Neural cell (in vitro differentiated cells): ENCODE results near the gene TRAPPC1. TPM values are rescaled to one million over a fixed set of nuclear protein-coding genes. Genes with fewer than 3 reads are reported as not detected.

Source experiments
- H2AFZ ChIP-seq: fragments of 200-600, 300-800 bp; sonication (generic), shearing (Covaris generic); 2 replicates; pipeline ENCODE4 v1.6.0; 2014; ENCODE audit warnings: low read depth, mild to moderate bottlenecking, antibody characterized with exemption, low read length, moderate library complexity
- H3F3A ChIP-seq: fragments of 200-600 bp; shearing (Covaris generic); 2 replicates; pipeline ENCODE4 v1.6.1; 2016; ENCODE audit warnings: mild to moderate bottlenecking, moderate library complexity, mixed read lengths, antibody characterized with exemption, low read length; ENCODE audit not compliant: insufficient read depth, poor library complexity, severe bottlenecking
- H3K27ac ChIP-seq: fragments of 200-600, 300-800 bp; sonication (generic), shearing (Covaris generic); 2 replicates; pipeline ENCODE4 v1.5.1; 2014; ENCODE audit warnings: mild to moderate bottlenecking, low read length, moderate library complexity
- H3K27me3 ChIP-seq: fragments of 300-800, 200-600 bp; sonication (generic), shearing (Covaris generic); 2 replicates; pipeline ENCODE4 v1.6.0; 2014; ENCODE audit warnings: mild to moderate bottlenecking, low read depth, low read length, moderate library complexity; ENCODE audit not compliant: insufficient read depth
- H3K36me3 ChIP-seq: fragments of 300-800, 200-600 bp; sonication (generic), shearing (Covaris generic); 2 replicates; pipeline ENCODE4 v1.5.1; 2014; ENCODE audit warnings: mild to moderate bottlenecking, antibody characterized with exemption, low read length, moderate library complexity; ENCODE audit not compliant: insufficient read depth
- H3K4me2 ChIP-seq: fragments of 300-800, 200-600 bp; sonication (generic), shearing (Covaris generic); 2 replicates; pipeline ENCODE4 v1.6.0; 2014; ENCODE audit warnings: mild to moderate bottlenecking, low read length
- H3K4me3 ChIP-seq: fragments of 300-800, 200-600 bp; sonication (generic), shearing (Covaris generic); 2 replicates; pipeline ENCODE4 v1.5.1; 2014; ENCODE audit warnings: mild to moderate bottlenecking, low read length, moderate library complexity
- H3K79me2 ChIP-seq: fragments of 200-600 bp; shearing (Covaris generic); replicated peaks from 2 replicates; pipeline ENCODE4 v1.6.0; 2014; ENCODE audit warnings: mild to moderate bottlenecking, low read length, moderate library complexity; ENCODE audit not compliant: insufficient read depth
- H3K9ac ChIP-seq: fragments of 300-800, 200-600 bp; sonication (generic), shearing (Covaris generic); 2 replicates; pipeline ENCODE4 v1.6.1; 2016; ENCODE audit warnings: mild to moderate bottlenecking, low read length, mixed read lengths
- H3K9me2 ChIP-seq: fragments of 200-600 bp; shearing (Covaris generic); 2 replicates; pipeline ENCODE4 v1.6.1; 2016; ENCODE audit warnings: mild to moderate bottlenecking, low read length, mixed read lengths; ENCODE audit not compliant: insufficient read depth
- H3K9me3 ChIP-seq: fragments of 200-600, 300-800 bp; sonication (generic), shearing (Covaris generic); 2 replicates; pipeline ENCODE4 v1.6.1; 2016; ENCODE audit warnings: mild to moderate bottlenecking, mixed run types, low read length, moderate library complexity, mixed read lengths
- H4K20me1 ChIP-seq: fragments of 200-600 bp; shearing (Covaris generic); 2 replicates; pipeline ENCODE4 v1.6.1; 2016; ENCODE audit warnings: mild to moderate bottlenecking, mixed run types; ENCODE audit not compliant: insufficient read depth
- CTCF ChIP-seq: fragments of 450-650 bp; IDR thresholded peaks from 2 replicates; pipeline ENCODE4 v1.5.1; 2014; ENCODE audit warnings: antibody characterized with exemption, mild to moderate bottlenecking, moderate library complexity; ENCODE audit not compliant: poor library complexity, severe bottlenecking
- EP300 ChIP-seq: fragments of 450-650 bp; conservative IDR thresholded peaks from 2 replicates; pipeline ENCODE4 v1.6.1; 2014; ENCODE audit warnings: antibody characterized with exemption, mild to moderate bottlenecking, moderate library complexity; ENCODE audit not compliant: poor library complexity, severe bottlenecking
- EZH2 ChIP-seq: fragments of 200-600, 300-800 bp; shearing (Covaris generic), sonication (generic); IDR thresholded peaks from 2 replicates; pipeline ENCODE4 v1.6.1; 2014; ENCODE audit warnings: antibody characterized with exemption, low read length, borderline replicate concordance, mild to moderate bottlenecking; ENCODE audit not compliant: insufficient read depth, poor library complexity, severe bottlenecking
- MXI1 ChIP-seq: fragments of 450-650 bp; conservative IDR thresholded peaks from 2 replicates; pipeline ENCODE4 v1.6.1; 2014; ENCODE audit warnings: antibody characterized with exemption, mild to moderate bottlenecking; ENCODE audit not compliant: poor library complexity, severe bottlenecking
- POLR2AphosphoS5 ChIP-seq: IDR thresholded peaks from 2 replicates; pipeline ENCODE4 v1.6.1; 2012
- RAD21 ChIP-seq: fragments of 450-650 bp; conservative IDR thresholded peaks from 2 replicates; pipeline ENCODE4 v1.6.1; 2014; ENCODE audit warnings: antibody characterized with exemption, mild to moderate bottlenecking, moderate library complexity
- REST ChIP-seq: IDR thresholded peaks from 2 replicates; pipeline ENCODE4 v1.6.1; 2012; ENCODE audit warnings: borderline replicate concordance
- SMC3 ChIP-seq: fragments of 450-650 bp; conservative IDR thresholded peaks from 2 replicates; pipeline ENCODE4 v1.6.1; 2014; ENCODE audit warnings: antibody characterized with exemption, mild to moderate bottlenecking, moderate library complexity; ENCODE audit not compliant: poor library complexity
- TAF1 ChIP-seq: IDR thresholded peaks from 2 replicates; pipeline ENCODE4 v1.6.1; 2012; ENCODE audit warnings: low read depth
- polyA plus RNA-seq: library from polyadenylated mRNA; depleted of rRNA; stranded (reverse); fragments of >200 nt; gene quantifications from 2 replicates; pipeline ENCODE4 v1.2.3, GENCODE V29; 2014

TRAPPC1 gene
- polyA plus RNA-seq, 1 donor from 2014 or later, result 34.0 TPM

DNA sequence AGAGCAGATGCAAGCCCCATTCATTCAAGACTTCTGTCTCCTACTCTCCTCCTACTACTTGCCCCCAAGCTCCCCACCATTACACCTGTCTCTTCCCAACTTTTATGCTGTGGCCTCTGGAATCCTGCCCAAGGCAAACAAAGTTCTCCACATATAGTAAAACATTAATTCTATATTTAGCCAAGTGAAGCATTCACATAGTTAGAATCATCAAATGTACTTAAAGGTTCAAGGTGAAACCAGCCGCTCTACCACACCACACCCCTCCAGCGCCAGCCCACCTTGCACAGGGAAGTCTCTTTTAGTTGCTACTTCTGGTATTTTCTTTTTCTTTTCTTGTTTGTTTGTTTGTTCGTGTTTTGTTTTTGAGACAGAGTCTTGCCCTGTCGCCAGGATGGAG is 45.3 kb upstream of the TRAPPC1 start:
- H3K9me2 ChIP-seq, result no peaks in the 10 kb centered on the region
- no peaks in the 10 kb centered on the region for H4K20me1 ChIP-seq
- no peak overlapping the region for H3K4me3 ChIP-seq
- H3K79me2 ChIP-seq, result no peaks in the 10 kb centered on the region
- no peak overlapping the region for H2AFZ ChIP-seq
- no peak overlapping the region for H3K4me2 ChIP-seq
- H3F3A ChIP-seq, result no peaks in the 10 kb centered on the region
- H3K27ac ChIP-seq, result no peak overlapping the region
- H3K9me3 ChIP-seq, result no peaks in the 10 kb centered on the region
- TF ChIP-seq REST (no peak), TAF1 (no peak), CTCF (no peak), EP300 (no peak), EZH2 (no peak), RAD21 (no peak), MXI1 (no peak), POLR2AphosphoS5 (no peak), SMC3 (no peak)
- H3K27me3 ChIP-seq, result no peaks in the 10 kb centered on the region
- H3K9ac ChIP-seq, result no peak overlapping the region
- H3K36me3 ChIP-seq, result no peaks in the 10 kb centered on the region

DNA sequence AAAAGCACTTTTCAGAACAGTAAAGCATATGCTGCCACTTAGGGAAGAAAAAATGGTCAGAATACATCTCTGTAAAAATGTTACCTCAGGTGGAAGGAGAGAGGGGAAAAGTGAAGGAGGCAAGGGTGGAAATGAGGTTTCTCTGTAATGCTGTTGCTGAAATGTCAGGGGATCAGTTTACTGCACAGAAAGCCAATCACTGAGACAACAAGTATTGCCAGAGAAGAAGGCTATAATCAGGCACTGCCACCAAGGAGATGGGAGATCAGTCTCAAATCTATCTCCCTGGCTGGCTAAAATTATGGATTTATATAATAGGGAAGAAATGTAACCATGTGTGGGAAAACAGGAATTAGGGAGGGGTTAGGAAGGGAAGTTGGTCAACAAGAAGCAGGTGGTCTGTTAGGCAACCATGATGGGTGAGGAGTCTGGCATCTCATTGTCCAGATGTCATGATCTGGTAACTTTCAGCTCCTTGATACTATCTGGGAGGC is 42.9 kb upstream of the TRAPPC1 start:
- no peaks in the 10 kb centered on the region for H3K36me3 ChIP-seq
- no peaks in the 10 kb centered on the region for H3F3A ChIP-seq
- no peaks in the 10 kb centered on the region for H3K79me2 ChIP-seq
- TF ChIP-seq RAD21 (no peak), POLR2AphosphoS5 (no peak), MXI1 (no peak), CTCF (no peak), TAF1 (no peak), EP300 (no peak), SMC3 (no peak), EZH2 (no peak), REST (no peak)
- no peak overlapping the region for H3K4me3 ChIP-seq
- H2AFZ ChIP-seq, result no peak overlapping the region
- H3K4me2 ChIP-seq, result no peak overlapping the region
- H4K20me1 ChIP-seq, result no peaks in the 10 kb centered on the region
- no peak overlapping the region for H3K9ac ChIP-seq
- no peaks in the 10 kb centered on the region for H3K9me2 ChIP-seq
- no peaks in the 10 kb centered on the region for H3K9me3 ChIP-seq
- H3K27me3 ChIP-seq, result no peaks in the 10 kb centered on the region
- H3K27ac ChIP-seq, result no peak overlapping the region
